Measurements from ENCODE around the gene FAM162A.
A peak's percentile ranks its signal among the peaks of the same experiment; 100 is the strongest.
"Not testable (repeated sequence)": the region's sequence is repeated elsewhere in the genome, so short reads cannot be mapped to it uniquely, and the experiment has no call there.

Gene FAM162A, protein sequence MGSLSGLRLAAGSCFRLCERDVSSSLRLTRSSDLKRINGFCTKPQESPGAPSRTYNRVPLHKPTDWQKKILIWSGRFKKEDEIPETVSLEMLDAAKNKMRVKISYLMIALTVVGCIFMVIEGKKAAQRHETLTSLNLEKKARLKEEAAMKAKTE
- total RNA-seq, result 20.8 reads per million, percentile 47 among the genes with 10 or more reads in this experiment

DNA sequence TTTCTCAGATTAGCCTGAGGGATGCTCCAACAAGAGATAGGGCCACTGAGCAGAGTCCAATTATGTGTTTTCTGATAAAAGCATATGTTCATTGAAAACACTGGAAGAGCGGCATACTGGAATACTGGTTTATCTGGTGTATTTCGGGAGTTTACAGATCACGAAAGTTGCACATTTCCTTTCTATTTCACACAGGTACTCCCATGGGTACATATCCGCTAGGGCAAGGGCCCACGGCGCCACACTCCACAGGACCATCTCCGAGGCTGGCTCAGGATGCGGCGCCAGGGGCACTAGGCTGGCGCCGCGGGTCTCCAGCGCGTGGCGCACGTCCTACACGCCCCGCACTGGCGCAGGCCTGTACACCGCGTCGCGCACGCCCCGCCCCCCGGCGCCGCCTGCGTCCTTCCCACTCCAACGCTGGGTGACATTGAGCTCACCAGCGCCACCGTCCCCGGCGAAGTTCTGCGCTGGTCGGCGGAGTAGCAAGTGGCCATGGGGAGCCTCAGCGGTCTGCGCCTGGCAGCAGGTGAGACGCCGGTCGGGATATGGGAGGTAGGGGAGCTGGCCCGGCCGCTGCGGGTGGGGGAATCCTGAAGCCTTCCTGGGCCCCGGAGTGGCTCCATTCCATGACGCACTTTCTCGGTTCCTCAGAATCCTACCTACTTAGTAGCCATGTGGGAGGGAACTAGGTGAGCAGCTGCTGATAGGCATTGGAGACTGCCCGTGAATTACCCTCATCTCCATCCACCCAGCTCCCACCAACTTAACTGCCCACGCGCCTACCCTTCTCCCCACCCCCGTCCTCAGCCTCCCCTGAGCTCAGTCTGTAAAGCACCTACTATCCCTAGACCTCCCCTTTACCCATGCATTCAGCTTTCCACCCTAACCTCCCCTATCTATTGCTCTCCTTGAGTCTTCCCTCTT, at the start of gene FAM162A:
Gene FAM162A, plus strand, starts transcription at position 412 of the 927 bp plus-strand sequence. Its CDS starts 84 bp downstream, at position 496.
- peak; percentile 90 for DNase-seq

DNA sequence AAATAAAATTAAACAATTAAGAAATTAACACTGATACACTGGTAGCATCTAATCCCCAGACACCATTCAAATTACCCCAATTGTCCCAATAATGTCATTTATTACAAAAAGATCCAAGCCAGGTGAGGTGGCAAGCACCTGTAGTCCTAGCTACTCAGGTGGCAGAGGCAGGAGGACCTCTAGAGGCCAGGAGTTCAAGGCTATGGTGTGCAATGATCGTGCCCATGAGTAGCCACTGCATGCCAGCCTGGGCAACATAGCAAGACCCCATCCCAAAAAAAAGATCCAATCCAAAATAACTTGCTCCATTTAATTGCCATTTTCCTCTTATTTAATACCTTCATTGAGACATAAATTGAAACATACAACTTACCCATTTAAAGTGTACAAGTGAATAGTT, 41.2 kb upstream of the FAM162A start:
- no peak for DNase-seq

DNA sequence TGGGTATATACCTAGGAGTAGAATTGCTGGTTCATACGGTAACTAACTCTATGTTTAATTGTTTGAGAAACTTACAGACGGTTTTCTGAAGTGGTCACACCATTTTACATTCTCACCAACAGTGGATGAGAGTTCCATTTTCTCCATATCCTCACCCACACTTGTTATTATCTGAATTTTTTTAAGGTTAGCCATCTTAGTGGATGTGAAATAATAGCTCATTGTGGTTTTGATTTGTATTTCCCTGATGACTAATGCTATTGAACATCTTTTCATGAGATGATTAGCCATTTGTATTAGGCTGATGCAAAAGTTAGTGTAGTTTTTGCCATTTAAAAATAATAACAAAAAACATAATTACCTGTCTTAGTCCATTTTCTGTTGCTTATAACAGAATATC, 40.3 kb upstream of the FAM162A start:
- no peak for DNase-seq

DNA sequence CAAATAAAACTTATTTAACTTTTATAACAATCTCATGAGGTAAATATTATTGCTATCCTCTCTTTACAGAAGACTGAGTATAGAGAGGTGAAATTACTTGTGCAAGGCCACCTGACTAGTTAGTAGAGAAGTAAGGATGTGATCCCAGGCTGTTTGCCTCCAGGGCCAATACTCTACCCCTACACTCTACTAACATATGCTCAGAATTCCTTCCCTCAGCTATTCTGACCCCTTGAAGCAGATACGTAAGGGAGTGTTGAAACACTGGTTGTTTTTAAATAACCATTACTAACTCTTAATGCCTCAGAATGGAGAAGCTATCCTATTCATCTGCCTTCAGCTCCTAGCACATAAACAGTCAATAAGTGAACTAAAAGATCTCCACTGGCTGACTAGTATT, 34.8 kb upstream of the FAM162A start:
- DNase-seq, result no peak

DNA sequence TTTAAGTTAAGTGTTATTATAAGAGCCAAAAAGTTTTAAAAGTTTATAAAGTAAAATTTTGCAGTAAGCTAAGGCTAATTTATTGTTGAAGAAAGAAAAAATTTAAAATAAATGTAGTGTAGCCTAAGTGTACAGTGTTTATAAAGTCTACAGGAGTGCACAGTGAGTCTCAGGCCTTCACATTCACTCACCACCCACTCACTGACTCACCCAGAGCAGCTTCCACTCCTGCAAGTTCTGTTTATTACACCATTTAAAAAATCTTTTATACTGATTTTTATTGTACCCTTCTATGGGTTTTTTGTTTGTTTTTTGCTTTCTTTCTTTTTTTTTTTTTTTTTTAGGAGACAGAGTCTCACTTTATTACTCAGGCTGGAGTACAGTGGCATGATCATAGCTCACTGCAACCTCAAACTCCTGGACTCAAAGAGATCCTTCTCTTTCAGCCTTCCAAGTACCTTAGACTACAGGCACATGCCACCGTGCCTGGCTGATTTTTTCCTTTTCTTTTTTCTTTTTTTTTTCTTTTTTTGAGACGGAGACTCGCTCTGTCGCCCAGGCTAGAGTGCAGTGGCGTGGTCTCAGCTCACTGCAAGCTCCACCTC, 33.1 kb upstream of the FAM162A start:
- DNase-seq, result no peak

DNA sequence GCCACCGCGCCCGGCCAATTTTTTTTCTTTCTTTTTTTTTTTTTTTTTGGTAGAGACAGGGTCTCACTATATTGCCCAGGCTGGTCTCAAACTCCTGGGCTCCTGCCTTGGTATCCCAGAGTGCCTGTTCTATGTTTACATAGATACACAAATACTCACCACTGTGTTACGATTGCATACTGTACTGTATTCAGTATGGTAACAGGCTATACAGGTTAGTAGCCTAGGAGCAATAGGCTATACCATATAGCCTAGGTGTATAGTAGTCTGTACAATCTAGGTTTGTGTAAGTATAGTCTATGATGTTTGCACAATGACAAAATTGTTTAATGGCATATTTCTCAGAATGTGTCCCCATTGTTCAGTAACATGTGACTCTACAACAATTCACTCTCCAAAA, 32.4 kb upstream of the FAM162A start:
- no peak for DNase-seq

DNA sequence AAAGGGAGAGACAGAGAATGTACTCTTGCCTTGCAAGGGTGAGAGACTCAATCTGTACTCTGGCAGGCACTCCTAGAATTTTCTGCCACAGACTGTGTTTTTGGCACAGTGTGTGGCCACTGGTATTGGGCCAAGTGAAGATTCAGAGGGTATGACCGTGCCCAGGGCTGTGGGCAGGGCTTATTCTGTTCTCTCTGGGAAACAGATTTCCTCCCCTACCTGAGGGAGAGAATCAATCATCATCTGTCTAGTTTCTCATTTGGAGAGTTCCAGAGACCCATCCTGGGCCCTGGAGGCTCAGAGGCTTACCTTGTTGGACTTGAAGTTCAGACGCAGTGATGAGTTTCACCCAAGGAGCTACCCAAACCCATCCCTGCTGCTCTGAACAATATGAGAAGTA, 30.8 kb upstream of the FAM162A start:
- no peak for DNase-seq

DNA sequence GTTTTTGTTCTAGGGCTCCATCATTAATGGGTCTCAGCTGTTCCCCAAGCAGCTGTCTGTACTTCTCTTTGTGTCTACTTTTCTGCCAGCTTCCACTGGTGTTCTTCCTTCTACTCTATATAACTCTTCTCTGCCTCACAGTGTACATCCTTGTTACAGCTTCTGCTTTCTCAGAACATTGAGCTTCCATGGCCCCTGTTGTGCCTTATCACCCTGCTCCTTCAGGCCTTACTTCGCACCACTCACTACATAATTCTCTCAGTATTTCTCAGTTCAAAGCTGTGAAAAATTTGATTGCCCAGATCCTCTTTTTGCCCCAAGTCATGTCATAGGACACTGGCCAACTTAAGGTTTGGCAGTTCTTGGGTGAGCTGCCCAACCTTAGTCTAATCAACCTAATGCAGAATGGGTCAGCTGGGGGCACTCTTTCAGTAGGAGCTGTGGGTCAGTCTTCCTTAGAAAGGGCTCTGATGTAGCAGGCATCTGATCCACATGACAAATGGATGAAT, 30.0 kb upstream of the FAM162A start:
- no peak for DNase-seq

DNA sequence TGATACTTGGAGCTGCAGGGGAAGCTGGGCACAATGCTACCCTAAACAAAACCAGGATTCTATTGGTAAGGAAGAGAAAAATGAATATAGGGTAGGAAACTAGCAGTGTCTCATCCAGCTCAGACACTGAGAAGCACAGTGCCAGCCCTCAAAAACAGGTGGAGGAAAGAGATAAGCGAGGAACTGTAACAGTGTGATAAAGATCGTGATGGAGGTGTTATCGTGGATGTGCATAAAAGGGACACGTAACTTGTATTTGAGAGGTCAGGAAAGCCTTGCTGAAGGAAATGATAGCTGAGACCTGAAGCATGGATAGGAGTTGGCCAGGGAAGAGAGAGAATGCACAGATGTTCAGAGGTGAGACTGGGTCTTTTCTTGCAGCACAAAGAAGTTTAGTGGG, 28.4 kb upstream of the FAM162A start:
- DNase-seq, result no peak

DNA sequence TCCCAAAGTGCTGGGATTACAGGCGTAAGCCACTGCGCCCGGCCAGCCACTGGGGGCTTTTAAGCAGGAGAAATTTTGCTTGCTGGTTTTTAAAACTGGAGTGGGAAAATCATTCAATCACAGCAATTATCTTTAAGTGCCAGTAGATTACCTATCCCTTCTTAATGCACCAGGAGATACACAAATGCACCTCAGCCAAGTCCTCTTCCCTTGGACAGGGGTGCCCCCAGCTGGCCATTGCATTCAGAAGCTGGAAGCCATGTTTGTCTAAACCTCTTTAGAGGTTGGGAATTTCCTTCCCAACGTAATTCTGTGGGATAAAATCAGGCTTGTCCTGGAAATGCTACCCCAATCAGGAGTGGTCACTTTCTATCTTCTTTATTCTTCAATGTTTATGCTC, 27.6 kb upstream of the FAM162A start:
- no peak for DNase-seq

DNA sequence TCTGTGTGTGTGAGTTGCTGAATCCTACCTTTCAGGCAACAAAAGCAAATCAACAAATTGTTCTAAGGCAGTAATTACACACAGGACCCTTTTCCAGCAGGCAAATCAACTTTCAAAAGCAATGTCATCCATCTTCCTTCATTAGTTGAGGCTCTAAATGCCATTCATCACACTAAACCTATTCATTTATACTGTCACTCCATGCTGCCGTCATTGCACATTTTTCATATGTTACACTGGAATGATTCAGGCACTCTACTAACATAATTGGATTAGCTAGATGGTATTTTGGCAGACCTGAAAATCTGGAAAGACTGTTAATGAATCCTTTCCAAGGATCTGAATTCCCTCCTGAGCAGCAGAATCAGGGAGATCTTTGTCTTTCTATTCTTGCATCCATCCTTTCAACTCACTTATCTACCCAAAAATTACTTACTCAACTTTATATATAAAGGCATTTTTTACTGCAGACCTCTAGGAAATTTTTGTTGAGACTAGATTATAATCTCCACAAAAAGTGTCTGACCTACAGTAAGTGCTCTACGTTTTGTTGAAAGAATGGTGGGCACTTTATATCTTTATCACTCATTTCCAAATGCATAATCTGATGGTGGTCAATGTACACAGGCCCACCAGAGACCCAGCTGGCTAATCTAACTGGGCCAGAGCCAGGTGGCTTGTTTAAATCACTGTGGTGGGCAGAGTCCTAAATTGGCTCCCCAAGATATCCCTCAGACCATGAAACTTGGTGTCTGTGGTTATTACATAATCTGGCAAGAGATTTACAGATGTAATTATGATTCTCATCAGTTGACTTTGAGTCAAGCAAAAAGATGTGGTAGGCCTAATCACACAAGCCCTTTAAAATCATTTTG, 25.9 kb upstream of the FAM162A start:
- DNase-seq, result no peak

DNA sequence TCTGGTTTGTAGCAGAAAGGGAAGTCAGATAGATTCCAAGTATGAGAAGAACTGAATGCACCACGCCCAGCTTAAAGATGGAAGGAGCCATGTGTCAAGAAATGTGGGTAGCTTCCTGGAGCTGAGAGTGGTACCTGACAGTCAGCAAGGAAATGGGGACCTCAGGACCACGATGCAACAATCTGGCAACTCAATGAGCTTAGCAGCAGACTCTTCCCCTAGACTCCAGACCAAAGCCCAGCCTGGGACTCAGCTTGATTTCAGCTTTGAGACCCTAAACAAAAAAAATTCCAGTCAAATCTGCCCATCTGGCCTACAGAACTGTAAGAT, 25.3 kb upstream of the FAM162A start:
- DNase-seq, result no peak

DNA sequence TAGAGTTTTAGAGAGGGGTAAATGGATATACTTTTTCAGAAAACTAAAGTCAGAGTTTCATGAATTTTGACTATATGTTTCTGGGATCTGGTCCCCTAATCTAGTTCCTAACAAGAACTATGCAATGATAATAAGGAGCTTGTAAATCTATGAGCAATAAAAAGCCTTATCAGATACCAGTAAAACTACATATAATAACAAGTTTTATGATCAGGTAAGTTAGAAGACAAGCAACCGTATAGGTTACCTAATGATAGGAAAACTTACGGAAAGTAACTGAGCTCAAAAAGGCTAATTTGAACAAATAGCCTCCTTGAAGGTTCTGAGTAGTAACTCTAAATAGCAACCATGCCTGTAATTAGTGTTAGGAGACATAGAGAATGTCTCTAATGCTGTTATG, 22.0 kb upstream of the FAM162A start:
- DNase-seq, result no peak

DNA sequence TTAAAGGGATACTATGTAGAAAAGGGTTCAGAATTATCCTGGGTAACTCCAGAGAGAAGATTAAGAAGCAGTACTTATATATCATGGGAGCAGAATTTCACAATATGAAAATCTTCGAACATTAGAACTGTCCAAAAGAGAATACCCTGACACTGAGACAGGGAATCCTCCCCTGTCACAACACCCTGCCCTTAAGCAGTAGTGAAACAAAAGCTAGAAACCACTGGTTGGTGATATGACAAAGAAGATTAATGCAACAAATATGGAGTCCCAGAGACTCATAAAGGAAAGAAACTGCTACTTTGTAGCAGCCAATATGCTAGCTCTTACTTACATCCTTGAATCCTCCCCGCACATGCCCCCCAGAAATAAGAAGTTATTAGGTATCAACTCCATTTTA, 19.5 kb upstream of the FAM162A start:
- no peak for DNase-seq

DNA sequence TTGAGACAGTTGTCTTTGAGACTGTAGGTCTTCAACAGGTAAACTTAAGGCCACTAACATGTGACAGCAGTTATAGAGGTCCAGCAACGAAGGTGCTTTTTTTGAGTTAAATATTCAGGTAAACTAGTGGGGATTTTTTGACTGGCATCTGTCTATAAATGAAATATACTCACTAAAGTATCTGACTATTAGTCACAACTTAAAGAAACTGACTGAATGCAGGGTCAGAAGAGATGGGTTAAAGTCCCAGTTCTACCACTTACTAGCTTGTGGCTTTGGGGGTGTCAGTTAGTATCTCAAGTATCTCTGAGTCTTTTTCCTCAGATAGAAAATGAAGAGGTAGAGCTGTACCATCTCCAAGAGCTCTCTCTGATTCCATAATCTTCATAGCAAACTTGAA, 18.9 kb upstream of the FAM162A start:
- no peak for DNase-seq

DNA sequence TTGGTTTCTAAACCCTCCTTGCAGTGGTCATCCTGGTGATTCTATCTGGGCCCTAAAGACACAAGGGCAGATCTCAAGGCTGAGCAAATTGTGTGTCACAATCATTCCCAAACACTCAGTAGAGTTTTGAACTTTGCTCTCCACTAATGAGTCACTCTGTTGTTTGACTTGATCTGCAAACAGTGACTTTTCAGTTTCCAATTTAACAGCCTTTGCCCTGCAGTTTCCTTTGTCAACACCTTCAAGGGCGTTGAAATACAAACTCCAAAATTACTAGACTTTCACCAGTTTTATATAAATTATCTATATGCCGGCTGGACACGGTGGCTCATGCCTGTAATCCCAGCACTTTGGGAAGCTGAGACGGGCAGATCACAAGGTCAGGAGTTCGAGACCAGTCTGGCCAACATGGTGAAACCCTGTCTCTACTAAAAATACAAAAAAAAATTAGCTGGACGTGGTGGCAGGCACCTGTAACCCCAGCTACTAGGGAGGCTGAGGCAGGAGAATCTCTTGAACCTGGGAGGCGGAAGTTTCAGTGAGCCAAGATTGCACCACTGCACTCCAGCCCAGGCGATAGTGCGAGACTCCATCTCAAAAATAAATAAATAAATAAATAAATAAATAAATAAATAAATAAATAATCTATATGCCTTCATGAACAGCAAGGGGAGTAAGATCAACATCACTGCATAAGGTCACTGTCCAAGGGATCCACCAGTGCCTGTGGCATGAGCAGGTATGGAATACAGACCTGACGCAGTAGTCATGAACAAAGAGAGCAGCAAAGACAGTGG, 18.2 kb upstream of the FAM162A start:
- not testable (repeated sequence) for DNase-seq

DNA sequence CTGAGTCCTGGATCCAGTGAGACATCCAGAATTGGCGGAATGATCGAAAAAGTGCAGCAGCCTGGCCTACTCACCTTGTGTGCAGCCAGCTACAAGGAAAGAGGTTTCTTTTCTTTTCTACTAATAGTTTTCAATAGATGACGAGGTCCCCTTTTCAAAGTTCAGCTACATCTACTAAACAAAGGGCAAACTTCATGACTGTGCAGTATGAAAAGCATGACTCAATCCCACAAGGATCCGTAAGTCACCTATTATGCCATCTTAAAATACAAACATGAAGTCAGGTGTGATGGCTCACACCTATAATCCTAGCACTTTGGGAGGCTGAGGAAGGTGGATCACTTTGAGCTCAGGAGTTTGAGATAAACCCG, 17.6 kb upstream of the FAM162A start:
- no peak for DNase-seq

DNA sequence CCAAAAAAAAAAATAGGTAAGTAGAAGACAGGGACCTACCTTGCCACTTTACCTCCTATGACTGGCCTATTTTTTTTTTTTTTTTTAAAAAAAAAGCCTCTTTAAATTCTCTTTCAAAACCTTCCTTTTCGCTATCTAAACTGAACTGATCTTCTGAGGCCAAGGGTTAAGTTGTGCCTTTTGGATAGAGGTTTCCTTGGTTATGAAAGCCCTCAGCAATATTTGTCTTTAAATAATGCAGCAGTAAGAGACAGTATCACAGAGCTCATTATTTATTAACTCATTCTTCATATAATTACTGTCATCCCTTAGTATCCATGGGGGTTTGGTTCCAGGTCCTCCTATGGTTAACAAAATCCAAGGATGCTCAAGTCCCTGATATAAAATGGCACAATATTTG, 9.9 kb upstream of the FAM162A start:
- no peak for DNase-seq

DNA sequence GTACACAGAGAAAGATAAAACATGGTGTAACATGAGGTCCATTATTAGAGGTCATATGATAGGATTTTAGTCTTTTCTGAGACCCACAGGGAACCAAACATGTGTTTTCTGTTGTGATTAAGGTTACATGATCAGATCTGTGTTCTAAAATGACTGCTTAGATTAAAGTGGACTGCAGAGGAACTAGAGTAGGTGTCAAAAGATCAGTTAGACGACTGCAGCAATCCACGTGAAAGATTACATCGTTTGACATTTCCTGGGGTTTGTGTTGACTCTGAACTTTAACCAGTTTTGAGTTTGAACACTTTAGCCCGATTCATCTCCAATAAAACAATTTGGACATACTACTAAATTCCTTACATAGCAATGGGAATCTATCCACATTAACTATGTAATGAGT, 6.0 kb upstream of the FAM162A start:
- DNase-seq, result no peak

DNA sequence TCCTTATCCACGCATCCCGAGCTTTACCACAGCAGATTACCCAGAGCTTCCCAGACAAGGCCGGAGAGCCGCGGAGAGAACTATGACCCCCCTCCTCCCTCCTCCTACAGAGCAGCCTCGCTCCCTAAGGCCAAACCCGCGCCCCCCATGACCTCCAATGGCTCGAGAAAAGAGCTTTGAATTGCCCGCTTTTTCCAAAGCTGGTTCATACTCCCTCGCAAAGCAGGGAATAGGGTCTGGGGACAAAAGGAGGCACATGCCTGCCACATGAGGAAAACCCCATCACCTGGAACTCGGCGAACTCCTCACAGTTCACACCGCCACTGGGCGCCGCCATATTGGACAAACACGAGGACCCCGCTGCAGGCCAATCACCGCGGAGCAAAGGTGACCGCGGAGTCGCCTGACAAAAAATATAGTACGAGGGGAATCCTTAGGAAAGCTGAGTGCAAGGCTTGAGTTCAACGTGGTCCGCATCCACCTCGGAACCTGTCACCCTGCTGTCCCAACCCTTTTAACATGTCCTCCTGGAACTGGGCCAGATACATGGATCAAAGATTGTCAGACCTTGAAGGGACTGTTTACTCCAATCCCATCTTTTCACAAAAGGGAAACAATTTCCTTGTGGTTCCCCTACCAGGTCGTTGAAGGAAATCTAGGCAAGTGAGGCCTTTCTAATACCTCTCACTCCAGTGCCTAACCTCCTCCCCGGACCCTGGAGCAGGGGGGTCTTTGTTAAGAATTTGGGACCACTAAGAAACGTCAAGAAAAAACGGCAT, 905 bp upstream of the FAM162A start, which contains the start of gene MIX23:
Gene MIX23, minus strand, starts transcription at position 344 of the 779 bp plus-strand sequence. Its CDS starts 7 bp downstream, at position 337.
- DNase-seq, result peak; percentile 79

DNA sequence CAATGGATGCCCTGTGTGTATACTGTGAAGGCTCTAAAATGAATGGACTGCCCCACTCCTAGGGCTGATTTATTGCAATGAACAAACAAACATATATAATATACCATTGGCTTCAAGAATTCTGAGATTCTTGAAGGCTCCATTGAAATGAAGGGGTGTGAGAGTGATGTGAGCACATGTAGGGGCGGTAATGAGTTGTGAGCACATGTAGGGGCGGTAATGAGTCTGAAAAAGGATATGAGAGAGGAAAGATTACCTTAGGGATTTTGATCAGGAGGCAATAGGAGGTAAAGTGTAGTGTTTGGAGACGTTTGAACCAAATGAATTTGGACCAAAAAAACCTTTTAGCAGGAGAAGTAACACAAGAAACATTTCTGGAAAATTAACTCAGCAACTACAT, 3.7 kb downstream of the FAM162A start:
- DNase-seq, result no peak

Data from effector CD4-positive, alpha-beta T cell (primary cell).